ENCODE measurements around the gene RFX1.

RFX1 gene

DNA sequence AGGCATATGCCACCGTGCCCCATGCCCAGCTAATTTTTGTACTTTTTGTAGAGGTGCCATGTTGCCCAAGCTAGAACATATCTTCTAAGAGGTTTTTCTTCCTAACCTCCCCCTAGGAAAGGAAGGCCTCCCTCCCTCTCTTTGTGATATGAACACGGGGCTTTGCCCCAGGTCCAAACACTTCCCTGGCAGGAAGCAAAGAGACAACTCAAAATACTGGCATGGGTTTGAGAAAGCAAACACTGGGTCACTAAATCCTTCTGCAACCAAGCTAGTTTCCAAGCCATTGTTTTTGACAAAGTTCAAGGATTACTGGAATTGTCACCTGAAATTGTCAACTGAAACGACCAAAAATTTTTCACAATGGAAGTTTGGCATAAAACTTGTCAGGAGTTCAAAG is 91.3 kb downstream of the RFX1 start:
- in situ Hi-C loops (cut with MboI; ENCODE audit: low sequenced_read_pairs) = no loop called here

DNA sequence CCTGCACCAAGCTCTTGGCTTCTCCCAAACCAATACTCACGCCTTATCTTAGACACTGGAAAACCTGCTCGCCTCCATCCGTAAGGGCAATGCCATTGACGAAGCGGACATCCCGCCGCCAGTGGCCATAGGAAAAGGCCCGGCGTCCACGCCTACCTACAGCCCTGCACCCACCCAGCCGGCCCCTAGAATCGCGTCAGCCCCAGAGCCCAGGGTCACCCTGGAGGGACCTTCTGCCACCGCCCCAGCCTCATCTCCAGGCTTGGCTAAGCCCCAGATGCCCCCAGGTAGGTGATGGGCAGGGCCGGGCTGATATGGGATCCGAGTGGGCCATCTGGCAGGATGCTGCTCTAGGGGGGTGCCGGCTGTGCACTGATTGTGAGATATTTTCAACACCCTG is 92.8 kb downstream of the RFX1 start:
- in situ Hi-C loops (cut with MboI; ENCODE audit: low sequenced_read_pairs) = no loop called here
